H1 (cell line): ENCODE data around the gene DYSF. TPM values are rescaled to one million over a fixed set of nuclear protein-coding genes. Genes with fewer than 3 reads are reported as not detected.

Experiments
- CEBPB ChIP-seq: IDR thresholded peaks from 2 replicates; pipeline ENCODE4 v1.6.1; 2012; ENCODE audit warnings: low read depth, low read length
- CHD7 ChIP-seq: fragments of 300-600 bp; sonication (generic); IDR thresholded peaks from 2 replicates; pipeline ENCODE4 v1.7.1; 2012; ENCODE audit warnings: low read length, moderate library complexity, mild to moderate bottlenecking, inconsistent platforms; ENCODE audit not compliant: insufficient replicate concordance
- EGR1 ChIP-seq: IDR thresholded peaks from 2 replicates; pipeline ENCODE4 v1.6.1; 2011; ENCODE audit warnings: low read depth, low read length, borderline replicate concordance
- KDM1A ChIP-seq: fragments of 200-600, 300-600 bp; sonication (generic); IDR thresholded peaks from 2 replicates; pipeline ENCODE4 v1.7.1; 2016; ENCODE audit warnings: mild to moderate bottlenecking, low read length, borderline replicate concordance
- MAX ChIP-seq: IDR thresholded peaks from 2 replicates; pipeline ENCODE4 v1.6.1; 2012; ENCODE audit warnings: inconsistent platforms
- RAD21 ChIP-seq, 2 experiments: IDR thresholded peaks in 1 of 2; conservative IDR thresholded peaks in 1 of 2; 2 replicates each; pipeline ENCODE4 v1.6.1; 2011; ENCODE audit warnings: low read depth in 2 of 2, low read length in 2 of 2, improper control_type of control experiment in 1 of 2, inconsistent platforms in 1 of 2, mild to moderate bottlenecking in 1 of 2, moderate library complexity in 1 of 2
- SIX5 ChIP-seq: IDR thresholded peaks from 2 replicates; pipeline ENCODE4 v1.6.1; 2011; ENCODE audit warnings: mild to moderate bottlenecking, low read depth, low read length
- SP2 ChIP-seq: IDR thresholded peaks from 2 replicates; pipeline ENCODE4 v1.6.1; 2012; ENCODE audit warnings: mild to moderate bottlenecking, low read length, inconsistent platforms
- TAF1 ChIP-seq: IDR thresholded peaks from 2 replicates; pipeline ENCODE4 v1.6.1; 2011; ENCODE audit warnings: mild to moderate bottlenecking, low read depth, low read length
- USF2 ChIP-seq: IDR thresholded peaks from 2 replicates; pipeline ENCODE4 v1.6.1; 2011; ENCODE audit warnings: low read length, improper control_type of control experiment
- YY1 ChIP-seq: IDR thresholded peaks from 2 replicates; pipeline ENCODE4 v1.6.1; 2011; ENCODE audit warnings: low read depth, mild to moderate bottlenecking, low read length
- polyA plus RNA-seq, 7 experiments: library from polyadenylated mRNA; depleted of rRNA in 3 of 7; stranded (reverse) in 5 of 7; unstranded in 2 of 7; fragments of >200 nt in 5 of 7; fragments of 200-250 nt in 2 of 7; gene quantifications; 1 replicate in 5 of 7; 2 replicates in 1 of 7; 4 replicates in 1 of 7; pipeline versions ENCODE4 v1.2.1 to v1.2.3, GENCODE V29; 2011 to 2013; ENCODE audit warnings: missing spikeins in 2 of 7, mixed read lengths in 2 of 7
- total RNA-seq: library from RNA; stranded (reverse); fragmentation: NEBNext Ultra II Directional; extraction: Animal tissue kit (Norgen Biotek cat#: 25700); gene quantifications from 2 replicates; pipeline ENCODE4 v1.2.1, GENCODE V29; 2021

Gene DYSF
- total and polyA plus RNA-seq, 2 of the 8 experiments (the other 6 are each of a cell fraction or from before 2014, with no cell fraction given), result 5.8 to 7.1 TPM

- no peak for TF ChIP-seq USF2
- TF ChIP-seq SP2, result no peak
- TF ChIP-seq YY1, result no peak
- TF ChIP-seq SIX5, result no peak
- TF ChIP-seq RAD21 (IDR thresholded peaks at IDR 0.05 in 1 of 2, conservative IDR thresholded peaks at IDR 0.05 in 1 of 2; ENCODE audit: low read depth in 2 of 2, low read length in 2 of 2), result no peak
- TF ChIP-seq TAF1, result no peak
- TF ChIP-seq CEBPB, result no peak
- no peak for TF ChIP-seq MAX
- TF ChIP-seq EGR1, result no peak
- no peak for TF ChIP-seq KDM1A
- no peak for TF ChIP-seq CHD7
Measured at GRCh38 chr2:71655498-71655897, 202.1 kb downstream of the DYSF start (continued).
